ENCODE results near the gene CDH8. TPM values are rescaled to one million over a fixed set of nuclear protein-coding genes. Genes with fewer than 3 reads are reported as not detected.

CDH8 gene
- total RNA-seq, 1 donor from 2014 or later: 4.3 TPM

DNA sequence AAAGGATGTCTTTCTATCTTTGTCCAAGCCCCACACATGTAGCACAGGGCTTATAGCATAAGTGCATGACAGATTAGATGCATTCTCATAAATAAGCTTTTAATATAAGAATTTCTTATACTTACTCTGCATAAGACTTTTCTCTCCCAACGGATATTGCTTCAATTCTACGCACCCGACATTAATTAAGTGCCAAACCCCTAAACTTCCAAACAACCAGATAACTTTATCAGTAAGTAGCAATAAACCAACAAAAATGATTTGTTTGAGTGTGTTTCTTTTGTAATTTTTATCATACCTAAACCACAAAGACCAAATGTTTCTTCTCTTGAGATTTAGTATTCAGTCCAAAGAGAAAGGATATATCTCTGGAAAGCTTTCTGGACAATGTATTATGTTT is 391.5 kb downstream of the CDH8 start:
- peak; percentile 80 for DNase-seq (ENCODE audit: low spot score)

DNA sequence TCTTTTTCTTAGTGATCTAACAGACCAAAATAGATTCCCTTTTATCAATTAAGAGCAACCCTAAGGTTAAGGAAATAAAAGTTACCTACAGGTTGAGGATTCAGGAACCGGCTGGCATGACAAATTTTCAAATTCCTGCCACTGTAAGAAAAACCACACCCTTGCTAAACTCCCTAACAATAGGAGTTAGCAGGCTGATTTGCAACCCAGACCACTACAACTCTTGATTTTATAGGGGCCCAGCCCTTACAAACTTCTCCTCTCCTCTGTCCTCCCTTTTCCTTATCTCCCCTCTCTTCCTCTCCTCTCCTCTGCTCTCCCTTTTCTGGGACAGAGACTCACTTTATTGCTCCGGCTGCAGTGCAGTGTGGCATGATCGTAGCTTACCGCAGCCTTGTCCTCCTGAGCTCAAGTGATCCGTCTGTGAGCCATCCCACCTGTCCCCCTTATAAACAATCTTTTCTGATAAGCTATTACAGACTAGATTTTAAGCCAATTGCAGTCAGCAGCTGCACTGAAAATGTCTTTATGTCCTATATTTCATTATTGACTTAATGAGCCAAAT is 418.9 kb downstream of the CDH8 start:
- DNase-seq (ENCODE audit: low spot score): no peak

GRCh38 chr16:61616088-61616487 is 420.1 kb downstream of the CDH8 start:
- DNase-seq (ENCODE audit: low spot score): no peak

GRCh38 chr16:61611847-61612491 is 424.3 kb downstream of the CDH8 start:
- no peak for DNase-seq (ENCODE audit: low spot score)

DNA sequence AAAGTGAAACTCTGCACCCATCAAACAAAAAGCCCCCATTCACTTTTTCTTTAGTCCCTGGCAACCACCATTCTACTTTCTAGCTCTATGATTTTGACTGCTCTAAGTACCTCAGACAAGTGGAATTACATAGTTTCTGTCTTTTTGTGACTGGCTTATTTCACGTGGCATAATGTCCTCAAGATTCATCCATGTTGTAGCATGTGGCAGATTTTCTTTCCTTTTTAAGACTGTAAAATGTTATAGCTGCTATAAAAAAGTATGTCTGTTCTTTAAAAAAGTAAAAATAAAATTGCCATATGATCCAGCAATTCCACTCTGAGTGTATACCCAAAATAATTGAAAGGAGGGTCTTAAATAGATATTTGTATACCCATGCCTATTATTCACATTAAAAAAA is 429.7 kb downstream of the CDH8 start:
- DNase-seq (ENCODE audit: low spot score): no peak
